Measurements from ENCODE around the gene OMP. TPM values are rescaled to one million over a fixed set of nuclear protein-coding genes. Genes with fewer than 3 reads are reported as not detected.
A peak's percentile ranks its signal among the peaks of the same experiment; 100 is the strongest.

OMP gene, protein sequence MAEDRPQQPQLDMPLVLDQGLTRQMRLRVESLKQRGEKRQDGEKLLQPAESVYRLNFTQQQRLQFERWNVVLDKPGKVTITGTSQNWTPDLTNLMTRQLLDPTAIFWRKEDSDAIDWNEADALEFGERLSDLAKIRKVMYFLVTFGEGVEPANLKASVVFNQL
- total RNA-seq (2016; rRNA removed; fragmentation: Illumina TruSeq; extraction: Trizol) = not detected in 2 replicates
- not detected in 2 replicates for total RNA-seq (2016; cell fraction: cytosol; rRNA removed; fragmentation: Illumina TruSeq; extraction: Trizol; ENCODE audit: low read depth)
- not detected in 2 replicates for total RNA-seq (2016; cell fraction: insoluble cytoplasmic fraction; rRNA removed; fragmentation: Illumina TruSeq; extraction: Trizol)
- total RNA-seq (2016; cell fraction: membrane; rRNA removed; fragmentation: Illumina TruSeq; extraction: Trizol) = not detected in 2 replicates
- total RNA-seq (2016; cell fraction: nucleus; rRNA removed; fragmentation: Illumina TruSeq; extraction: Trizol) = not detected in 2 replicates
- polyA plus RNA-seq (2011; rRNA removed) = not detected in 2 replicates
- not detected in 2 replicates for polyA plus RNA-seq (2011; cell fraction: cytosol; rRNA removed)
- polyA plus RNA-seq (2011; cell fraction: nucleus; rRNA removed) = 1.9 TPM in 1 of 2 replicates, not detected in the other
- polyA plus RNA-seq (2012) = not detected in 2 replicates
- polyA plus RNA-seq (2016; cell fraction: cytosol; fragmentation: Illumina TruSeq; extraction: Trizol; ENCODE audit: low read depth) = not detected in 2 replicates
- polyA plus RNA-seq (2016; cell fraction: insoluble cytoplasmic fraction; fragmentation: Illumina TruSeq; extraction: Trizol; ENCODE audit: low read depth) = not detected in 2 replicates
- not detected in 2 replicates for polyA plus RNA-seq (2016; cell fraction: membrane; fragmentation: Illumina TruSeq; extraction: Trizol; ENCODE audit: low read depth)
- not detected in 2 replicates for polyA plus RNA-seq (2016; cell fraction: nucleus; fragmentation: Illumina TruSeq; extraction: Trizol; ENCODE audit: insufficient read depth, low read depth)
- not detected in 2 replicates for polyA minus RNA-seq (2011; rRNA and poly(A)+ RNA removed; ENCODE audit: low replicate concordance)
- not detected in 2 replicates for polyA minus RNA-seq (2011; cell fraction: cytosol; rRNA and poly(A)+ RNA removed)
- polyA minus RNA-seq (2011; cell fraction: nucleus; rRNA and poly(A)+ RNA removed) = not detected in 2 replicates
- percentile 35 among the genes with signal in this experiment for Bru-seq, nascent RNA
- BruChase-seq, experiment 1, labeled RNA remaining after a 6-hour chase = percentile 26 among the genes with signal in this experiment
- percentile 24 among the genes with signal in this experiment for BruChase-seq, experiment 2, labeled RNA remaining after a 2-hour chase
- long read RNA-seq, experiment 1 = 0 reads
- long read RNA-seq, experiment 2 = 0 reads

DNA sequence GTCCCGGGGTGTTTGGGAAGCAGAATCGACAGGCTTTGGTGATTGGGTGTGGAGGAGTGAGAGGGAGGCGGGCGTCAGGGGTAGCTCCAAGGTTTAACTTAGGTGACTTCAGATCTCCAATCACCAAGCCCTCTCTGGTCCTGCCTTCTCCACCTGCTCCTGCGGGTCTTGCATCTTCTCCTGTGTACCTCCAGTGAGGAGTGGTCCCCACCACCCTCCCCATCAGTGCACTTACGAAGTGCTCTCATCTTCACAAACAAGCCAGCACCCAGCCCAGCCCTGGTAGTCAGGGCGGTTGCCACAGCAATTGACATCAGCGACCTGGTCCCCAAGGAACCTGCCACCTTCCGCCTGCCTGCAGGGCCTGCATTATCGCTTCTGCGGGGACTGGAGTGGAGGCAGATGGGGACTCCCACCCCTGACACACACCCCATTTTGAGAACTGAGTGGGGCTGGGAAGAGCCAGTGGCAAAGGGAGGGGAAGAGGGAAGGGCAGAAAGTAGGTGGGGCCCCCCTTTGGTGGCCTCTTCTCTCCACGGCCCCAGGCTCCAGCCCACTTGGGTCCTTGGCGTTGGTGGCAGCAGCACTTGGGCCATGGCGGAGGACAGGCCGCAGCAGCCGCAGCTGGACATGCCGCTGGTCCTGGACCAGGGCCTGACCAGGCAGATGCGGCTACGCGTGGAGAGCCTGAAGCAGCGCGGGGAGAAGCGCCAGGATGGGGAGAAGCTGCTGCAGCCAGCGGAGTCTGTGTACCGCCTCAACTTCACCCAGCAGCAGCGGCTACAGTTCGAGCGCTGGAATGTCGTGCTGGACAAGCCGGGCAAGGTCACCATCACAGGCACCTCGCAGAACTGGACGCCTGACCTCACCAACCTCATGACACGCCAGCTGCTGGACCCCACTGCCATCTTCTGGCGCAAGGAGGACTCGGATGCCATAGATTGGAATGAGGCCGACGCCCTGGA, at the start of gene OMP:
OMP (plus strand) TSS at position 595 of the 965 bp plus-strand sequence; CDS start at position 595, 0 bp downstream.
- POLR2A ChIA-PET = no interaction called here
- CTCF ChIA-PET (ENCODE audit: low intra/inter-chr PET ratio, low total read pairs) = interaction anchor here (1.8 to 2.7 kb wide), 2 partner anchors 55 to 183 kb away, joined by 6 to 18 read pairs; no protein-coding TSS in a partner anchor
- Histone ChIP-seq H3K9ac (ENCODE audit: insufficient read depth, low read depth, low read length) (no peak within 1 kb of the TSS), H3K27ac (ENCODE audit: extremely low read length, insufficient read depth, low read length) (no peak within 1 kb of the TSS), H3K4me3 (replicated peaks in 1 of 3; ENCODE audit: insufficient read depth in 1 of 3, low read depth in 2 of 3, low read length in 3 of 3) (no peak within 1 kb of the TSS), H3K79me2 (ENCODE audit: insufficient read depth, low read length) (no peaks in the 10 kb centered on the region), H3K4me1 (ENCODE audit: insufficient read depth, low read length) (peaks cover 18% of the 10 kb centered on the region), H3K27me3 (ENCODE audit: control insufficient read depth in 1 of 2, insufficient read depth in 2 of 2, low read length in 2 of 2) (peaks cover 1 to 4% of the 10 kb centered on the region in 2 experiments; a peak in 2 of 5 replicates), H3K9me3 (ENCODE audit: low read length) (no peaks in the 10 kb centered on the region), H2AFZ (ENCODE audit: low read length) (no peak within 1 kb of the TSS), H4K20me1 (ENCODE audit: insufficient read depth, low read length) (no peaks in the 10 kb centered on the region), H3K36me3 (replicated peaks in 1 of 2; ENCODE audit: control insufficient read depth in 1 of 2, insufficient read depth in 2 of 2, low read length in 2 of 2) (no peaks in the 10 kb centered on the region), H3K4me2 (ENCODE audit: low read depth, low read length) (no peak within 1 kb of the TSS)
- TF ChIP-seq RBFOX2 (IDR thresholded peaks at IDR 0.05; ENCODE audit: low read depth, low read length) = no peak
- TF ChIP-seq, protein P1, sequence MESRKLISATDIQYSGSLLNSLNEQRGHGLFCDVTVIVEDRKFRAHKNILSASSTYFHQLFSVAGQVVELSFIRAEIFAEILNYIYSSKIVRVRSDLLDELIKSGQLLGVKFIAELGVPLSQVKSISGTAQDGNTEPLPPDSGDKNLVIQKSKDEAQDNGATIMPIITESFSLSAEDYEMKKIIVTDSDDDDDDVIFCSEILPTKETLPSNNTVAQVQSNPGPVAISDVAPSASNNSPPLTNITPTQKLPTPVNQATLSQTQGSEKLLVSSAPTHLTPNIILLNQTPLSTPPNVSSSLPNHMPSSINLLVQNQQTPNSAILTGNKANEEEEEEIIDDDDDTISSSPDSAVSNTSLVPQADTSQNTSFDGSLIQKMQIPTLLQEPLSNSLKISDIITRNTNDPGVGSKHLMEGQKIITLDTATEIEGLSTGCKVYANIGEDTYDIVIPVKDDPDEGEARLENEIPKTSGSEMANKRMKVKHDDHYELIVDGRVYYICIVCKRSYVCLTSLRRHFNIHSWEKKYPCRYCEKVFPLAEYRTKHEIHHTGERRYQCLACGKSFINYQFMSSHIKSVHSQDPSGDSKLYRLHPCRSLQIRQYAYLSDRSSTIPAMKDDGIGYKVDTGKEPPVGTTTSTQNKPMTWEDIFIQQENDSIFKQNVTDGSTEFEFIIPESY (CRISPR knock-in tag; IDR thresholded peaks at IDR 0.05) = peak; percentile 60; the same call in 1 of the 2 replicates
- peak; percentile 46; the same call in 1 of the 2 replicates for TF ChIP-seq ZNF775 (CRISPR knock-in tag; IDR thresholded peaks at IDR 0.05; ENCODE audit: borderline replicate concordance)
- TF ChIP-seq PRPF4 (IDR thresholded peaks at IDR 0.05; ENCODE audit: low read depth, low read length, poor library complexity, severe bottlenecking) = no peak
- FAIRE-seq = no peak
- no TSS peak for BruUV-seq (replicated peaks)
- 74% methylated on average over 15 of the region's 37 CpGs for WGBS (ENCODE audit: low lambda C conversion rate)
- intact Hi-C loops (cut with micrococcal nuclease; ENCODE audit: unreplicated experiment) = no loop called here
- in situ Hi-C loops (cut with HindIII; ENCODE audit: extremely low pct_ligation_motif_present, low pct_unique_long_range_greater_than_20kb) = no loop called here
- DNase-seq (ENCODE audit: low spot score) = no peak
- no peak for ATAC-seq

Data from HepG2 (cell line).